PFSK-1 (cell line): Measurements from ENCODE around the gene FBXW11.

Experiments
- FOXP2 ChIP-seq: optimal IDR thresholded peaks from 2 replicates; pipeline ENCODE3; 2011; ENCODE audit warnings: borderline replicate concordance, control low read depth, inconsistent platforms; ENCODE audit not compliant: insufficient read depth; ENCODE audit errors: extremely low read length, extremely low read depth
- POLR2AphosphoS5 ChIP-seq: IDR thresholded peaks from 2 replicates; pipeline ENCODE4 v1.6.1; 2012; ENCODE audit warnings: low read depth, mild to moderate bottlenecking, control low read depth, low read length, moderate library complexity
- SIN3A ChIP-seq: IDR thresholded peaks from 2 replicates; pipeline ENCODE4 v1.6.1; 2012; ENCODE audit warnings: mild to moderate bottlenecking, low read length, moderate library complexity, borderline replicate concordance; ENCODE audit not compliant: insufficient read depth
- TAF1 ChIP-seq: IDR thresholded peaks from 2 replicates; pipeline ENCODE4 v1.6.1; 2012; ENCODE audit warnings: low read length, control low read depth, borderline replicate concordance; ENCODE audit not compliant: insufficient read depth
- TF ChIP-seq, protein P1 (sequence below), 2 experiments: IDR thresholded peaks; 2 replicates each; pipeline versions ENCODE4 v1.6.1 to v1.8.0; 2011 to 2012; ENCODE audit warnings: low read depth in 2 of 2, low read length in 2 of 2, control low read depth in 1 of 2, inconsistent platforms in 1 of 2, mild to moderate bottlenecking in 1 of 2, moderate library complexity in 1 of 2; ENCODE audit not compliant: insufficient read depth in 1 of 2

Gene FBXW11

DNA sequence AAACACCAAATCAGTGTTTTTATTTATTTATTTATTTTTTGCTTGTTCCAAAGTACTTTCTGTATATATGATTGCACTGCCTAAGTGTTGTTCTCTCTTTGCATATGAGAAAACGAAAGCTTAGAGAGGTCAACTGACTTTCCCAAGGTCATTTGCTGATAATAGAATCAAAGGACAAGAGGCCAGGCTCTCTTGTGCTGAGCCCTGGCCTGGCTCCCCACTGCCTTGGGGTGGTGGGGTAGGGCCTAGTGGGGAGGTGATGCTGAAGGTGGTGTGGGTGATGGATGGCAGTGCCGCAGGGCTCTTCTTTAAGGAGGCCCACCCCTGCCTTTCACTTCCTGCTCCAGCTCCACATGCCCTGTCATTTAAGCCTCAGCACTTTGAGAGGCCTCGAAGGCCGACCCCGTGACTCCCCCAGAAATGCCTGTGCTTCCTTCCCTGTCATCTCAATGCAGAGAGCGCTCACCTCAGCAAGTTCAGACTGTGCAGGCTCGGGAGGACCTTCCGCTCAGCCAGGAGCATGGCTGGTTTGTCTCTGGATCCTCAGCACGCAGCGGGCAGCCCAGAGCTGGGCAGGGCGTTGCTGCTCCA lies 161.3 kb downstream of the FBXW11 start:
- TF ChIP-seq, protein P1, sequence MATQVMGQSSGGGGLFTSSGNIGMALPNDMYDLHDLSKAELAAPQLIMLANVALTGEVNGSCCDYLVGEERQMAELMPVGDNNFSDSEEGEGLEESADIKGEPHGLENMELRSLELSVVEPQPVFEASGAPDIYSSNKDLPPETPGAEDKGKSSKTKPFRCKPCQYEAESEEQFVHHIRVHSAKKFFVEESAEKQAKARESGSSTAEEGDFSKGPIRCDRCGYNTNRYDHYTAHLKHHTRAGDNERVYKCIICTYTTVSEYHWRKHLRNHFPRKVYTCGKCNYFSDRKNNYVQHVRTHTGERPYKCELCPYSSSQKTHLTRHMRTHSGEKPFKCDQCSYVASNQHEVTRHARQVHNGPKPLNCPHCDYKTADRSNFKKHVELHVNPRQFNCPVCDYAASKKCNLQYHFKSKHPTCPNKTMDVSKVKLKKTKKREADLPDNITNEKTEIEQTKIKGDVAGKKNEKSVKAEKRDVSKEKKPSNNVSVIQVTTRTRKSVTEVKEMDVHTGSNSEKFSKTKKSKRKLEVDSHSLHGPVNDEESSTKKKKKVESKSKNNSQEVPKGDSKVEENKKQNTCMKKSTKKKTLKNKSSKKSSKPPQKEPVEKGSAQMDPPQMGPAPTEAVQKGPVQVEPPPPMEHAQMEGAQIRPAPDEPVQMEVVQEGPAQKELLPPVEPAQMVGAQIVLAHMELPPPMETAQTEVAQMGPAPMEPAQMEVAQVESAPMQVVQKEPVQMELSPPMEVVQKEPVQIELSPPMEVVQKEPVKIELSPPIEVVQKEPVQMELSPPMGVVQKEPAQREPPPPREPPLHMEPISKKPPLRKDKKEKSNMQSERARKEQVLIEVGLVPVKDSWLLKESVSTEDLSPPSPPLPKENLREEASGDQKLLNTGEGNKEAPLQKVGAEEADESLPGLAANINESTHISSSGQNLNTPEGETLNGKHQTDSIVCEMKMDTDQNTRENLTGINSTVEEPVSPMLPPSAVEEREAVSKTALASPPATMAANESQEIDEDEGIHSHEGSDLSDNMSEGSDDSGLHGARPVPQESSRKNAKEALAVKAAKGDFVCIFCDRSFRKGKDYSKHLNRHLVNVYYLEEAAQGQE (IDR thresholded peaks at IDR 0.05; ENCODE audit: insufficient read depth in 1 of 2, low read depth in 2 of 2, low read length in 2 of 2): no peak
- no peak for TF ChIP-seq POLR2AphosphoS5
- no peak for TF ChIP-seq TAF1
- TF ChIP-seq SIN3A: no peak
- TF ChIP-seq FOXP2: no peak

DNA sequence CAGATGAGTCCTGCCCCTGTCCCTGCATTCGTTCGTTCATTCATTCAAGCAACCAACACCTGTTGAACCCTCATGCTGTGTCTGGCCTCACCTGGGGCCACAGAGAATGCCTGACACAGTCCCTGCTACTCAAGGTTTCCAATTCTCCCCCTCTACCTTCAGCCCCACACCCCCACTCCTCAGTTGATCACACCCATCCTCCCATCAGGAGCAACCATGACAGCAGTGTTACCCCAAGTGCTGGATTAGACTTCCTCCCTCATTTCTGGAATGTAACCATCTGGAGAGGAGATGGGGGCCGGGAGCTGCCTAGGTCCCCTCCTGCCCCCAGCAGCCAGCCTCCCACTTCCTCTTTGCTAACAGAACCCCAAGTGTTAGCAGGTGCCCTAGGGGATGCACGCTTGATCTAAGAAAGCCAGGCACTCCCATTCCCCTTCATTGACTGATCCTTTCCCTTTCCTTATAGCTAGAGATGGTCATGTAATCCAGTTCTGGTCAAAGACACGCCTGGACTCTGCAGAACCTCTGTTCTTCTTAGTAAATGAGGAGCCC lies 163.6 kb downstream of the FBXW11 start:
- TF ChIP-seq, protein P1 (IDR thresholded peaks at IDR 0.05; ENCODE audit: insufficient read depth in 1 of 2, low read depth in 2 of 2, low read length in 2 of 2): no peak
- TF ChIP-seq FOXP2: no peak
- TF ChIP-seq POLR2AphosphoS5: no peak
- TF ChIP-seq TAF1: no peak
- TF ChIP-seq SIN3A: no peak

DNA sequence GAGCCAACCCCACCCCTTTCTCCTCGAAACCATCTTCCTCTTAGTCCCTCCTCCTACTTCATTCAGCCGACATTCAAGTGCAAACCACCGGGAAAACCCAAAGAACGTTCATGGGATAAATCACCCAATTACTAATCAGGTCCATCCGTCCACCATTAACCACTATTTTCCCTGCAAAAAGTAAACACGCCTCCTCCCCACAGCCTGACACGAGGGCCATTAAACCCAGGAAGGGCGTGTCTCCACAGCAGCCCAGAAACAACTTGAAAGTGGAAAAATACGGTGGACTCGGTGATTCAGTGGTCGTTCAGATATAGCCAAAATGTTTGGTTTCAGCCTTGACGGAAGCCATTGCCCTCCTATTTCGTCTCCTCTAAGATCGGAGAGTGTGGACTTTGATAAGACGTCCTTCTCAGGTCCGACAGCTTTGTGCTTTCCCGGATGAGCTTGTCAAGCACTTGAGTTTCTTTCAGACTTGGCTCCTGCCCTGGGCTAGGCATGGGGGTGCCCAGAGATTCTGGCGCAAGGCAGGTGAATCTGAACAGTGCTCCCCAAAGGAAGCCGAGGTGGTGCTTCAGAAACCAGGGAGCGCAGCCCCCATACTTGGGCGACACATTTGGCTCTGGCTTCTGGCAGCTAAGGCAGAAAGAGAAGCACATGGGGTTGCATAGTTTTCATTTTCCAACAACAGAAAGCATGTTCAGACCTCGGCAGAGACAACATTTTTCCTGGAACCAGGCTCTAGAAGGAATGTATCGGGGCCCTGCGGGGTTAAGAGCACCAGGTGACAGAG lies 164.3 kb downstream of the FBXW11 start:
- TF ChIP-seq, protein P1 (IDR thresholded peaks at IDR 0.05; ENCODE audit: insufficient read depth in 1 of 2, low read depth in 2 of 2, low read length in 2 of 2): no peak
- TF ChIP-seq SIN3A: no peak
- TF ChIP-seq FOXP2: no peak
- no peak for TF ChIP-seq TAF1
- no peak for TF ChIP-seq POLR2AphosphoS5

DNA sequence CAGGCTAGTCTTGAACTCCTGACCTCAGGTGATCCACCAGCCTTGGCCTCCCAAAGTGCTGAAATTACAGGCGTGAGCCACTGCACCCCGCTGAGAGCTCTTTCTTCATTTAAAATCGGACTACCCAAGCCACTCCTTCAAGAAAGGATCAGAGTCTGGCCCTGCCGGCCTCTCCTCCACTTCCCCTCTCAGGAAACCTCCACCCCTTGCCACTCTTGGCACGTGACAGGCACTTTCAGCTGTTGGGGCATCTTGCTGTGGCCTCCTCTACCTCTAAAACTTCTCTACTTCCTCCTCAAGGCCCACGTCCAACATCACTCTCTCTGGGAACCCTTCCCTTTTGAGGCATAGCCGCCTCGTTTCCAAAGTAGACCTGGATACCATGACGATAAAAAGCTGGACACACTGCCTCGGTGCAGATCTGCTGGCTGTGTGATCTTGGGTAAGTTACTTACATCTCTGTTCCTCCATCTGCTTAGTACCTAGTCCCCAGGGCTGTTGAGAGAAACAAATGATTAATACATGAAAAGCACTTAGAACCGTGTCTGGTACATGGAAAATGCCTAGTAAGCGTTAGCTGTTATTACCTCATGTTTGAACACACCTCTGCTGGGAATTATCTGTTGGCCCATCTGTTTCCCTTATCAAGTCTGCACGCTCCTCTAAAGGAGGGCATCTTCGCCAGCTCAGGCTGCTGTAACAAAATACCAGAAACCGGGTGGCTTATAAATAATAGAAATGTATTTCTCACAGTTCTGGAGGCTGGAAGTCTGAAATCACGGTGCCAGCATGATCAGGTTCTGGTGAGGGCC lies 165.5 kb downstream of the FBXW11 start:
- TF ChIP-seq SIN3A: no peak
- TF ChIP-seq FOXP2: no peak

DNA sequence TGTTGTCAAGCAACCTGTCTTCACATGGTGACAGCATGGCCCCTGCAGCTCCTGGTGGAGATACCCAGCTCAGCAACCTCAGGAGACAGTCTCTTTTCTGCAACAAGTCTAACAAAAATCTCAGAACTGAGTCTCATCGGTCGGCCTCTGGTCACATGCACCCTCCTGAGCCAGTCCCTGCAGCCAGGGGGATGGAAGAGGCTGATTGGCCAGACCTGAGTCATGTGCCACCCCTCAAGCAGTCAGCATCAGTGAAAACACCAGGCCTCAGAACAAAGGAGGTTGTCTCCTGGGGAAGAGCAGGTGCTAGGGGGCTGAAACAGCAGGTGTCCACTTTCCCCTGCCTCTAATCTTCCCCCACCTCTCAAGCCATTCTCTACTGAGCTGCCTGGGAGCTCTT lies 166.4 kb downstream of the FBXW11 start:
- TF ChIP-seq, protein P1 (IDR thresholded peaks at IDR 0.05; ENCODE audit: insufficient read depth in 1 of 2, low read depth in 2 of 2, low read length in 2 of 2): no peak
- TF ChIP-seq POLR2AphosphoS5: no peak
- TF ChIP-seq SIN3A: no peak
- TF ChIP-seq FOXP2: no peak
- TF ChIP-seq TAF1: no peak
